GM12872 (cell line): ENCODE results near the gene SLC22A2.

ENCODE experiments used
- CTCF ChIP-seq: IDR thresholded peaks from 3 replicates; pipeline ENCODE4 v1.5.1; 2011; ENCODE audit warnings: low read depth, mild to moderate bottlenecking, low read length, moderate library complexity; ENCODE audit not compliant: insufficient read depth

SLC22A2 gene

GRCh38 chr6:160217863-160218262, 40.8 kb downstream of the SLC22A2 start:
- TF ChIP-seq CTCF = no peak

GRCh38 chr6:160217073-160217472, 41.5 kb downstream of the SLC22A2 start:
- TF ChIP-seq CTCF = no peak

GRCh38 chr6:160215232-160215631, 43.4 kb downstream of the SLC22A2 start:
- TF ChIP-seq CTCF = no peak

GRCh38 chr6:160207618-160208017, 51.0 kb downstream of the SLC22A2 start:
- no peak for TF ChIP-seq CTCF

GRCh38 chr6:160204710-160205109, 53.9 kb downstream of the SLC22A2 start:
- TF ChIP-seq CTCF = no peak

- TF ChIP-seq CTCF = no peak
These were observed 54.7 kb downstream of the SLC22A2 start for GRCh38 chr6:160203953-160204352.

- TF ChIP-seq CTCF = no peak
These were observed 55.1 kb downstream of the SLC22A2 start for GRCh38 chr6:160203522-160203921.

GRCh38 chr6:160203076-160203475, 55.5 kb downstream of the SLC22A2 start:
- no peak for TF ChIP-seq CTCF
